SK-N-SH (cell line): ENCODE data around the gene CSRP1. TPM values are rescaled to one million over a fixed set of nuclear protein-coding genes. Genes with fewer than 3 reads are reported as not detected.

ENCODE experiments used
- CTCF ChIA-PET: fragments of 300-600, 350-600 bp; formaldehyde crosslinking; extraction: SDS; loops from one replicate; lab custom pipeline; 2021; lab: Yijun Ruan, JAX
- POLR2A ChIA-PET: fragments of 350-600 bp; sonication (Branson Sonifier 250); formaldehyde crosslinking; extraction: SDS; loops from one replicate; lab custom pipeline; 2020; ENCODE audit warnings: antibody characterized with exemption, inconsistent platforms; lab: Yijun Ruan, JAX
- DNase-seq: peaks from one replicate; pipeline ENCODE4 v3.0.0; 2012
- H2AFZ ChIP-seq: fragments of 200-600 bp; sonication (generic); 2 replicates; pipeline ENCODE4 v1.8.1; 2016; ENCODE audit warnings: antibody characterized with exemption, mild to moderate bottlenecking, low read depth
- H3F3A ChIP-seq: fragments of 200-600 bp; sonication (generic); replicated peaks from 2 replicates; pipeline ENCODE3; 2016; ENCODE audit warnings: antibody characterized with exemption, mild to moderate bottlenecking; ENCODE audit not compliant: insufficient read depth
- H3K27ac ChIP-seq, 2 experiments: fragments of 200-500 bp in 1 of 2; fragments of 200-600 bp in 1 of 2; sonication (Bioruptor generic) in 1 of 2; sonication (generic), shearing (Covaris generic) in 1 of 2; 2 replicates each; pipeline versions ENCODE4 v1.5.1 to v1.6.1; 2014 to 2016; ENCODE audit warnings: low read depth in 2 of 2, inconsistent platforms in 1 of 2, low read length in 1 of 2, mild to moderate bottlenecking in 1 of 2, mixed read lengths in 1 of 2
- H3K27me3 ChIP-seq: fragments of 200-600 bp; sonication (generic), shearing (Covaris generic); 2 replicates; pipeline ENCODE4 v1.6.1; 2016; ENCODE audit warnings: mixed run types; ENCODE audit not compliant: insufficient read depth
- H3K36me3 ChIP-seq, 2 experiments: fragments of 200-500 bp in 1 of 2; fragments of 200-600 bp in 1 of 2; sonication (Bioruptor generic) in 1 of 2; sonication (generic) in 1 of 2; replicated peaks in 1 of 2; 2 replicates each; pipeline versions ENCODE3 to v1.5.1; 2014 to 2016; ENCODE audit warnings: low read length in 1 of 2, mild to moderate bottlenecking in 1 of 2; ENCODE audit not compliant: insufficient read depth in 2 of 2, control insufficient read depth in 1 of 2
- H3K4me1 ChIP-seq, 2 experiments: fragments of 200-500 bp in 1 of 2; fragments of 200-600 bp in 1 of 2; sonication (Bioruptor generic) in 1 of 2; sonication (generic), shearing (Covaris generic) in 1 of 2; 2 replicates each; pipeline versions ENCODE4 v1.5.1 to v1.6.1; 2014 to 2016; ENCODE audit warnings: low read depth in 1 of 2, low read length in 1 of 2, mixed run types in 1 of 2; ENCODE audit not compliant: insufficient read depth in 2 of 2, control insufficient read depth in 1 of 2
- H3K4me2 ChIP-seq: fragments of 200-600 bp; sonication (generic), shearing (Covaris generic); 2 replicates; pipeline ENCODE4 v1.6.1; 2017; ENCODE audit warnings: mixed run types
- H3K4me3 ChIP-seq, 2 experiments: fragments of 200-500 bp in 1 of 2; fragments of 200-600 bp in 1 of 2; sonication (Bioruptor generic) in 1 of 2; sonication (generic), shearing (Covaris generic) in 1 of 2; 2 replicates each; pipeline versions ENCODE4 v1.5.1 to v1.8.1; 2014 to 2016; ENCODE audit warnings: low read depth in 2 of 2, inconsistent platforms in 1 of 2, low read length in 1 of 2, mild to moderate bottlenecking in 1 of 2, mixed read lengths in 1 of 2, moderate library complexity in 1 of 2
- H3K79me2 ChIP-seq: fragments of 200-600 bp; sonication (generic); 2 replicates; pipeline ENCODE4 v1.8.1; 2017; ENCODE audit warnings: mild to moderate bottlenecking; ENCODE audit not compliant: insufficient read depth
- H3K9ac ChIP-seq: fragments of 200-600 bp; sonication (generic); 2 replicates; pipeline ENCODE4 v1.6.1; 2017; ENCODE audit warnings: mixed run types
- H3K9me2 ChIP-seq: fragments of 200-600 bp; sonication (generic); 2 replicates; pipeline ENCODE4 v1.6.1; 2017; ENCODE audit warnings: mixed run types
- H3K9me3 ChIP-seq: fragments of 200-600 bp; sonication (generic); 2 replicates; pipeline ENCODE4 v1.6.1; 2017; ENCODE audit warnings: mixed run types, mild to moderate bottlenecking, moderate library complexity
- H4K20me1 ChIP-seq: fragments of 200-600 bp; sonication (generic); 2 replicates; pipeline ENCODE4 v1.6.1; 2017; ENCODE audit warnings: mild to moderate bottlenecking, mixed run types; ENCODE audit not compliant: insufficient read depth
- EP300 ChIP-seq, 2 experiments: IDR thresholded peaks; 2 replicates each; pipeline versions ENCODE4 v1.4.0 to v1.6.1; 2012; ENCODE audit warnings: borderline replicate concordance in 1 of 2, low read depth in 1 of 2, low read length in 1 of 2
- FOXJ3 ChIP-seq: sonication (generic); formaldehyde crosslinking; IDR thresholded peaks from 2 replicates; pipeline ENCODE4 v1.5.1; 2020; ENCODE audit warnings: mild to moderate bottlenecking, missing genetic modification reagents
- FOXM1 ChIP-seq: IDR thresholded peaks from 2 replicates; pipeline ENCODE4 v1.4.0; 2012; ENCODE audit warnings: low read depth, mild to moderate bottlenecking
- GABPA ChIP-seq: IDR thresholded peaks from 2 replicates; pipeline ENCODE4 v1.4.0; 2012; ENCODE audit warnings: low read depth, mild to moderate bottlenecking
- GATA2 ChIP-seq: sonication (generic); formaldehyde crosslinking; IDR thresholded peaks from 2 replicates; pipeline ENCODE4 v1.5.0; 2020; ENCODE audit warnings: mild to moderate bottlenecking, missing genetic modification reagents
- MEF2A ChIP-seq: IDR thresholded peaks from 2 replicates; pipeline ENCODE4 v1.4.0; 2012; ENCODE audit warnings: low read depth, borderline replicate concordance
- MXI1 ChIP-seq: IDR thresholded peaks from 2 replicates; pipeline ENCODE4 v1.6.1; 2012; ENCODE audit warnings: mild to moderate bottlenecking, low read depth, low read length, improper control_type of control experiment
- RCOR1 ChIP-seq: fragments of 150-350 bp; IDR thresholded peaks from 2 replicates; pipeline ENCODE4 v1.6.1; 2017; ENCODE audit warnings: antibody characterized with exemption, low read length
- RFX5 ChIP-seq: IDR thresholded peaks from 2 replicates; pipeline ENCODE4 v1.6.1; 2012; ENCODE audit warnings: mild to moderate bottlenecking, improper control_type of control experiment, low read length
- SIN3A ChIP-seq: IDR thresholded peaks from 2 replicates; pipeline ENCODE4 v1.6.1; 2012; ENCODE audit warnings: low read depth, mild to moderate bottlenecking, low read length, moderate library complexity, borderline replicate concordance
- TAF1 ChIP-seq: IDR thresholded peaks from 2 replicates; pipeline ENCODE4 v1.6.1; 2012; ENCODE audit warnings: low read depth, mild to moderate bottlenecking, low read length, moderate library complexity, borderline replicate concordance
- TEAD4 ChIP-seq: IDR thresholded peaks from 2 replicates; pipeline ENCODE4 v1.4.0; 2012; ENCODE audit warnings: mild to moderate bottlenecking, borderline replicate concordance; ENCODE audit not compliant: insufficient read depth
- YY1 ChIP-seq: IDR thresholded peaks from 2 replicates; pipeline ENCODE4 v1.4.0; 2012; ENCODE audit warnings: low read depth, mild to moderate bottlenecking
- WGBS: methylation state at CpG from one replicate; pipeline ENCODE4 v1.1.6; 2017; ENCODE audit warnings: low lambda C conversion rate; 5-methylcytosine and 5-hydroxymethylcytosine counted together
- polyA plus RNA-seq, 3 experiments: library from polyadenylated mRNA; depleted of rRNA; stranded (reverse); fragments of >200 nt; gene quantifications; 2 replicates each; pipeline ENCODE4 v1.2.3, GENCODE V29; 2012
- TF ChIP-seq, protein P1 (sequence below): IDR thresholded peaks from 2 replicates; pipeline ENCODE4 v1.4.0; 2012; ENCODE audit warnings: low read depth
- TF ChIP-seq, protein P2 (sequence below): fragments of 200-600 bp; sonication (generic); IDR thresholded peaks from 2 replicates; pipeline ENCODE4 v1.6.1; 2017; ENCODE audit warnings: antibody characterized with exemption, mild to moderate bottlenecking, moderate library complexity
- TF ChIP-seq, protein P3 (sequence below): fragments of 150-350 bp; IDR thresholded peaks from 2 replicates; pipeline ENCODE4 v1.6.1; 2016; ENCODE audit warnings: mild to moderate bottlenecking, low read depth, low read length
- TF ChIP-seq, protein P4 (sequence below): IDR thresholded peaks from 2 replicates; pipeline ENCODE4; 2012
- TF ChIP-seq, protein P5 (sequence below): IDR thresholded peaks from 2 replicates; pipeline ENCODE4 v1.4.0; 2012; ENCODE audit warnings: low read depth, borderline replicate concordance

CSRP1 gene
- polyA plus RNA-seq, 1 of the 3 experiments (the other 2 are of a cell fraction), result 373 TPM

DNA sequence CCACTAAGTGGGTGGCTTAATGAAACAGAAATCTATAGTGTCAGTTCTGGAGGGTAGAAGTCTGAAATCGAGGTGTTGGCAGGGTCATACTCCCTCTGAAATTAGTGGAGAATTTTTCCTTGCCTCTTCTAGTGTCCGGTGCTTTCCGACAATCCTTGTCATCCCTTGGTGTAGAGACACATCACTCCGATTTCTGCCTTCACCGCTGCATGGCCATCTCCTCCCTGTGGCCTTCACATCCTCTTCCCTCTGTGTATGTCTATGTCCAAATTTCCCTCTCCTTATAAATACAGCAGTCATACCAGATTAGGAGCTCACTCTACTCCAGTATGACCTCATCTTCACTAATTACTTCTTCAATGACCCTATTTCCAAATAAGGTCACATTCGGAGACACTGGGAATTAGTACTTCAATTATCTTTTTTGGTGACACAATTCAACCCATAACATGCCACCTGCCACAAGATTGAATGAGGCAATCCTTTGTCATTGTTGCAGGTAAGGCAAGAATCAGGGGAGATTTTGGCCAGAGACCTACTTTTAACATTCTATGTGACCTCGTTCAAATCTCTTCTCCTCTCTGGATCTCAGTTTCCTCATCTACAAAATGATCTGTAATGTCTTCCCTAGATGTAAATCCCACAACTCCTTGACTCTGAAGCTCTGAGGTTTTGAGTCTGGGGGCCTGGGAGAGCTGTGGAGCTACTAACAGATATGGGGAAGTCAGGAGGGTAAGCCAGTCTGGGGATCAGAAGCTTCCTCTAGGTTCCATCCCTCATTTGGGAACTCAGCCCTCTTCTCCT lies 48.1 kb upstream of the CSRP1 start:
- H3K4me1 ChIP-seq, result peaks cover 54 to 72% of the 10 kb centered on the region in 2 experiments
- peaks cover 100% of the 10 kb centered on the region for H3K79me2 ChIP-seq
- no peak overlapping the region for H3K9ac ChIP-seq
- ChIA-PET POLR2A (no interaction called here), CTCF (interaction anchor here (0.6 to 12.3 kb wide), 8 partner anchors 18 to 418 kb away, joined by 3 to 397 read pairs (median 7); partner anchors contain the start of gene NAV1)
- H3F3A ChIP-seq, result peaks cover 59% of the 10 kb centered on the region
- TF ChIP-seq RCOR1, result no peak
- TF ChIP-seq GABPA, result no peak
- no peak for TF ChIP-seq RFX5
- TF ChIP-seq SIN3A, result no peak
- TF ChIP-seq MEF2A, result no peak
- TF ChIP-seq FOXJ3 (CRISPR knock-in tag), result no peak
- TF ChIP-seq, protein P1, sequence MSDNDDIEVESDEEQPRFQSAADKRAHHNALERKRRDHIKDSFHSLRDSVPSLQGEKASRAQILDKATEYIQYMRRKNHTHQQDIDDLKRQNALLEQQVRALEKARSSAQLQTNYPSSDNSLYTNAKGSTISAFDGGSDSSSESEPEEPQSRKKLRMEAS, result no peak
- TF ChIP-seq EP300 (IDR thresholded peaks at IDR 0.05; ENCODE audit: borderline replicate concordance in 1 of 2, low read depth in 1 of 2, low read length in 1 of 2), result no peak
- TF ChIP-seq, protein P2, sequence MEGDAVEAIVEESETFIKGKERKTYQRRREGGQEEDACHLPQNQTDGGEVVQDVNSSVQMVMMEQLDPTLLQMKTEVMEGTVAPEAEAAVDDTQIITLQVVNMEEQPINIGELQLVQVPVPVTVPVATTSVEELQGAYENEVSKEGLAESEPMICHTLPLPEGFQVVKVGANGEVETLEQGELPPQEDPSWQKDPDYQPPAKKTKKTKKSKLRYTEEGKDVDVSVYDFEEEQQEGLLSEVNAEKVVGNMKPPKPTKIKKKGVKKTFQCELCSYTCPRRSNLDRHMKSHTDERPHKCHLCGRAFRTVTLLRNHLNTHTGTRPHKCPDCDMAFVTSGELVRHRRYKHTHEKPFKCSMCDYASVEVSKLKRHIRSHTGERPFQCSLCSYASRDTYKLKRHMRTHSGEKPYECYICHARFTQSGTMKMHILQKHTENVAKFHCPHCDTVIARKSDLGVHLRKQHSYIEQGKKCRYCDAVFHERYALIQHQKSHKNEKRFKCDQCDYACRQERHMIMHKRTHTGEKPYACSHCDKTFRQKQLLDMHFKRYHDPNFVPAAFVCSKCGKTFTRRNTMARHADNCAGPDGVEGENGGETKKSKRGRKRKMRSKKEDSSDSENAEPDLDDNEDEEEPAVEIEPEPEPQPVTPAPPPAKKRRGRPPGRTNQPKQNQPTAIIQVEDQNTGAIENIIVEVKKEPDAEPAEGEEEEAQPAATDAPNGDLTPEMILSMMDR, result no peak
- no peak for TF ChIP-seq GATA2
- no peak for TF ChIP-seq TAF1
- H3K36me3 ChIP-seq, result peaks cover 0 to 4% of the 10 kb centered on the region in 2 experiments
- DNase-seq, result no peak
- H3K4me2 ChIP-seq, result no peak overlapping the region; the same call in 1 of the 2 replicates
- H3K4me3 ChIP-seq, result no peak overlapping the region
- H3K27me3 ChIP-seq, result no peaks in the 10 kb centered on the region
- no peaks in the 10 kb centered on the region for H3K9me2 ChIP-seq
- H3K27ac ChIP-seq, result peak overlapping the region in 1 of 2 experiments; percentile 95; a peak in 2 of 4 replicates
- peaks cover 35% of the 10 kb centered on the region for H4K20me1 ChIP-seq
- H2AFZ ChIP-seq, result no peak overlapping the region
- 81% methylated on average over 7 of the region's 7 CpGs for WGBS
- no peaks in the 10 kb centered on the region for H3K9me3 ChIP-seq

DNA sequence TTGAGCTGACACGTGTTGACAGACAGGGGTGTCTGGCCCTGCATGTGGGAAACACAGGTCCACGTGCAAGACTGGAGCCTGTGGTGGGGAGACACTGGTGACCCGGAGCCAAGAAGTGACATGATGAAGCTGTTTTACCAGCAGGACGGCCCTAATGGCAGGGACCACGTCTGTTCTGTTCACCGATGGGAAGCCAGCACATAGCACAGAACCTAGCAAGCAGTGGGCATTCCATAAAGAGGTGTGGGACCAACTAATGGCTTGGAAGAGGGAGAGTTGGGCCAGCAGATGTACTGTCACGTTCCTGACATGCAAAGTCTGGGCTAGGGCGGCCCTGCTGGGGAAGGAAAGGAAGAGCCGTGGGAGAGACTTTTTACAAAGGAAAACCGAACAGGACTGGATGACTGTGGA lies 47.3 kb upstream of the CSRP1 start:
- peak overlapping the region in 1 of 2 experiments; percentile 95; a peak in 3 of 4 replicates for H3K27ac ChIP-seq
- H3K4me3 ChIP-seq, result no peak overlapping the region
- peaks cover 100% of the 10 kb centered on the region for H3K79me2 ChIP-seq
- peaks cover 46 to 65% of the 10 kb centered on the region in 2 experiments for H3K4me1 ChIP-seq
- ChIA-PET CTCF (interaction anchor here (1.2 to 12.3 kb wide), 7 partner anchors 10 to 419 kb away, joined by 3 to 176 read pairs (median 10); partner anchors contain the start of gene NAV1), POLR2A (no interaction called here)
- H4K20me1 ChIP-seq, result peaks cover 38% of the 10 kb centered on the region
- H3F3A ChIP-seq, result peaks cover 60% of the 10 kb centered on the region
- peak overlapping the region; percentile 9 for H3K4me2 ChIP-seq
- H3K9me2 ChIP-seq, result no peaks in the 10 kb centered on the region
- no peaks in the 10 kb centered on the region for H3K9me3 ChIP-seq
- DNase-seq, result no peak
- H3K9ac ChIP-seq, result no peak overlapping the region; the same call in 1 of the 2 replicates
- H2AFZ ChIP-seq, result no peak overlapping the region
- H3K36me3 ChIP-seq, result peaks cover 0 to 6% of the 10 kb centered on the region in 2 experiments
- H3K27me3 ChIP-seq, result no peaks in the 10 kb centered on the region
- WGBS, result 92% methylated on average over 10 of the region's 10 CpGs
- TF ChIP-seq, protein P3, sequence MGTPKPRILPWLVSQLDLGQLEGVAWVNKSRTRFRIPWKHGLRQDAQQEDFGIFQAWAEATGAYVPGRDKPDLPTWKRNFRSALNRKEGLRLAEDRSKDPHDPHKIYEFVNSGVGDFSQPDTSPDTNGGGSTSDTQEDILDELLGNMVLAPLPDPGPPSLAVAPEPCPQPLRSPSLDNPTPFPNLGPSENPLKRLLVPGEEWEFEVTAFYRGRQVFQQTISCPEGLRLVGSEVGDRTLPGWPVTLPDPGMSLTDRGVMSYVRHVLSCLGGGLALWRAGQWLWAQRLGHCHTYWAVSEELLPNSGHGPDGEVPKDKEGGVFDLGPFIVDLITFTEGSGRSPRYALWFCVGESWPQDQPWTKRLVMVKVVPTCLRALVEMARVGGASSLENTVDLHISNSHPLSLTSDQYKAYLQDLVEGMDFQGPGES, result no peak
- TF ChIP-seq YY1, result no peak
- no peak for TF ChIP-seq MXI1
- TF ChIP-seq EP300 (IDR thresholded peaks at IDR 0.05; ENCODE audit: borderline replicate concordance in 1 of 2, low read depth in 1 of 2, low read length in 1 of 2), result no peak
- TF ChIP-seq, protein P4, sequence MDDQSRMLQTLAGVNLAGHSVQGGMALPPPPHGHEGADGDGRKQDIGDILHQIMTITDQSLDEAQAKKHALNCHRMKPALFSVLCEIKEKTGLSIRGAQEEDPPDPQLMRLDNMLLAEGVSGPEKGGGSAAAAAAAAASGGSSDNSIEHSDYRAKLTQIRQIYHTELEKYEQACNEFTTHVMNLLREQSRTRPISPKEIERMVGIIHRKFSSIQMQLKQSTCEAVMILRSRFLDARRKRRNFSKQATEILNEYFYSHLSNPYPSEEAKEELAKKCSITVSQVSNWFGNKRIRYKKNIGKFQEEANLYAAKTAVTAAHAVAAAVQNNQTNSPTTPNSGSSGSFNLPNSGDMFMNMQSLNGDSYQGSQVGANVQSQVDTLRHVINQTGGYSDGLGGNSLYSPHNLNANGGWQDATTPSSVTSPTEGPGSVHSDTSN, result no peak
- TF ChIP-seq FOXM1, result no peak
- TF ChIP-seq TEAD4, result no peak
- TF ChIP-seq, protein P5, sequence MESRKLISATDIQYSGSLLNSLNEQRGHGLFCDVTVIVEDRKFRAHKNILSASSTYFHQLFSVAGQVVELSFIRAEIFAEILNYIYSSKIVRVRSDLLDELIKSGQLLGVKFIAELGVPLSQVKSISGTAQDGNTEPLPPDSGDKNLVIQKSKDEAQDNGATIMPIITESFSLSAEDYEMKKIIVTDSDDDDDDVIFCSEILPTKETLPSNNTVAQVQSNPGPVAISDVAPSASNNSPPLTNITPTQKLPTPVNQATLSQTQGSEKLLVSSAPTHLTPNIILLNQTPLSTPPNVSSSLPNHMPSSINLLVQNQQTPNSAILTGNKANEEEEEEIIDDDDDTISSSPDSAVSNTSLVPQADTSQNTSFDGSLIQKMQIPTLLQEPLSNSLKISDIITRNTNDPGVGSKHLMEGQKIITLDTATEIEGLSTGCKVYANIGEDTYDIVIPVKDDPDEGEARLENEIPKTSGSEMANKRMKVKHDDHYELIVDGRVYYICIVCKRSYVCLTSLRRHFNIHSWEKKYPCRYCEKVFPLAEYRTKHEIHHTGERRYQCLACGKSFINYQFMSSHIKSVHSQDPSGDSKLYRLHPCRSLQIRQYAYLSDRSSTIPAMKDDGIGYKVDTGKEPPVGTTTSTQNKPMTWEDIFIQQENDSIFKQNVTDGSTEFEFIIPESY, result no peak
